Left lobe of liver (tissue), 2 donors: Measurements from ENCODE around the gene GK2. TPM values are rescaled to one million over a fixed set of nuclear protein-coding genes. Genes with fewer than 3 reads are reported as not detected.

ENCODE experiments used
- ATAC-seq: fragments of 200-7000 bp; cut with Tn5 transposase; one replicate; pipeline ENCODE4 v1.9.1; 2020; ENCODE audit warnings: mild to moderate bottlenecking, moderate library complexity
- DNase-seq: peaks from one replicate; pipeline ENCODE4 v3.0.0-alpha.2; 2020; ENCODE audit warnings: low spot score
- total RNA-seq: library from RNA; stranded (reverse); gene quantifications from one replicate; pipeline ENCODE4 v1.2.1, GENCODE V29; 2021
- donor health status: DM: no; HTN: no; CAD: no; lungs with moderate emphysema.
- donor health status: DM: no; HTN: yes; CAD: no.

Gene GK2
- total RNA-seq, result not detected

- ATAC-seq, result no peak
- DNase-seq, result no peak
These were observed at the start of gene GK2 for GRCh38 chr4:79408063-79408462. Gene GK2, minus strand, starts transcription at chr4:79408228. Its CDS starts 28 bp downstream, at chr4:79408200.

- no peak for DNase-seq
These were observed 47.2 kb upstream of the GK2 start for GRCh38 chr4:79455216-79455615.

GRCh38 chr4:79454656-79455055 lies 46.6 kb upstream of the GK2 start:
- ATAC-seq (no peak), DNase-seq (no peak)

More at GRCh38 chr4:79455216-79455615, 47.2 kb upstream of the GK2 start:
- ATAC-seq, result no peak

GRCh38 chr4:79450053-79450452 lies 42.0 kb upstream of the GK2 start:
- ATAC-seq (no peak), DNase-seq (no peak)

- no peak for DNase-seq
- ATAC-seq, result no peak
These were observed 38.1 kb upstream of the GK2 start for GRCh38 chr4:79446145-79446544.

GRCh38 chr4:79445371-79445781 lies 37.3 kb upstream of the GK2 start:
- ATAC-seq (no peak), DNase-seq (no peak)

- DNase-seq (no peak), ATAC-seq (no peak)
These were observed 34.4 kb upstream of the GK2 start for GRCh38 chr4:79442422-79442821.

- ATAC-seq (no peak), DNase-seq (no peak)
These were observed 31.5 kb upstream of the GK2 start for GRCh38 chr4:79439489-79439888.

- no peak for DNase-seq
- ATAC-seq, result no peak
These were observed 23.8 kb upstream of the GK2 start for GRCh38 chr4:79431839-79432238.

- ATAC-seq, result no peak
These were observed 21.3 kb upstream of the GK2 start for GRCh38 chr4:79429113-79429903.

GRCh38 chr4:79426989-79427388 lies 19.0 kb upstream of the GK2 start:
- ATAC-seq (no peak), DNase-seq (no peak)

More at GRCh38 chr4:79429113-79429903, 21.3 kb upstream of the GK2 start:
- DNase-seq, result no peak

GRCh38 chr4:79425586-79425985 lies 17.6 kb upstream of the GK2 start:
- DNase-seq (no peak), ATAC-seq (no peak)

- no peak for ATAC-seq
These were observed 13.5 kb upstream of the GK2 start for GRCh38 chr4:79421483-79421882.

GRCh38 chr4:79413886-79414285 lies 5.9 kb upstream of the GK2 start:
- DNase-seq (no peak), ATAC-seq (no peak)

More at GRCh38 chr4:79421483-79421882, 13.5 kb upstream of the GK2 start:
- DNase-seq, result no peak

GRCh38 chr4:79413032-79413885 lies 5.2 kb upstream of the GK2 start:
- DNase-seq, result no peak
- no peak for ATAC-seq

- ATAC-seq (no peak), DNase-seq (no peak)
These were observed 3.4 kb downstream of the GK2 start for GRCh38 chr4:79404666-79405065.

GRCh38 chr4:79403356-79403755 lies 4.7 kb downstream of the GK2 start:
- no peak for ATAC-seq
- DNase-seq, result no peak

GRCh38 chr4:79402332-79402851 lies 5.6 kb downstream of the GK2 start:
- no peak for ATAC-seq
- no peak for DNase-seq

GRCh38 chr4:79399076-79399475 lies 9.0 kb downstream of the GK2 start:
- no peak for DNase-seq
- no peak for ATAC-seq

- no peak for ATAC-seq
- no peak for DNase-seq
These were observed 10.1 kb downstream of the GK2 start for GRCh38 chr4:79397951-79398350.

GRCh38 chr4:79396794-79397193 lies 11.2 kb downstream of the GK2 start:
- DNase-seq (no peak), ATAC-seq (no peak)

- ATAC-seq, result no peak
These were observed 12.2 kb downstream of the GK2 start for GRCh38 chr4:79395841-79396240.

More at GRCh38 chr4:79395841-79396240, 12.2 kb downstream of the GK2 start:
- no peak for DNase-seq
